ENCODE measurements around the gene ZSWIM9. TPM values are rescaled to one million over a fixed set of nuclear protein-coding genes. Genes with fewer than 3 reads are reported as not detected.

ZSWIM9 gene
- total RNA-seq, 1 experiment from 2014 or later, result 17.4 TPM

GRCh38 chr19:48181505-48181904 lies 11.0 kb downstream of the ZSWIM9 start:
- intact Hi-C loops (cut with micrococcal nuclease; ENCODE audit: unreplicated experiment), result no loop called here
- peaks cover 30% of the 10 kb centered on the region for H3K36me3 Mint-ChIP-seq (ENCODE audit: insufficient read depth, unreplicated experiment)
- no peak overlapping the region for H3K27ac Mint-ChIP-seq (ENCODE audit: unreplicated experiment)
- no peak overlapping the region for H3K4me3 Mint-ChIP-seq (ENCODE audit: low read depth, unreplicated experiment)
- TF ChIP-seq CTCF (IDR thresholded peaks at IDR 0.05; ENCODE audit: unreplicated experiment), result no peak
- CTCF ChIA-PET, result no interaction called here
- no peak for DNase-seq
- BruUV-seq (replicated peaks), result no TSS peak
- no peaks in the 10 kb centered on the region for H3K27me3 Mint-ChIP-seq (ENCODE audit: unreplicated experiment)
- H3K4me1 Mint-ChIP-seq (ENCODE audit: low read depth, unreplicated experiment), result no peaks in the 10 kb centered on the region
- H3K9me3 Mint-ChIP-seq (ENCODE audit: low read depth, unreplicated experiment), result no peaks in the 10 kb centered on the region

- DNase-seq, result no peak
- Mint-ChIP-seq H3K27ac (ENCODE audit: unreplicated experiment) (no peak overlapping the region), H3K27me3 (ENCODE audit: unreplicated experiment) (no peaks in the 10 kb centered on the region), H3K9me3 (ENCODE audit: low read depth, unreplicated experiment) (no peaks in the 10 kb centered on the region), H3K4me3 (ENCODE audit: low read depth, unreplicated experiment) (no peak overlapping the region), H3K4me1 (ENCODE audit: low read depth, unreplicated experiment) (no peaks in the 10 kb centered on the region), H3K36me3 (ENCODE audit: insufficient read depth, unreplicated experiment) (peaks cover 24% of the 10 kb centered on the region)
- intact Hi-C loops (cut with micrococcal nuclease; ENCODE audit: unreplicated experiment), result no loop called here
- no TSS peak for BruUV-seq (replicated peaks)
- CTCF ChIA-PET, result no interaction called here
- peak; percentile 41 for TF ChIP-seq CTCF (IDR thresholded peaks at IDR 0.05; ENCODE audit: unreplicated experiment)
Measured at GRCh38 chr19:48182434-48182833, 12.0 kb downstream of the ZSWIM9 start.

- H3K27me3 Mint-ChIP-seq (ENCODE audit: unreplicated experiment), result no peaks in the 10 kb centered on the region
- no peak for TF ChIP-seq CTCF (IDR thresholded peaks at IDR 0.05; ENCODE audit: unreplicated experiment)
- BruUV-seq (replicated peaks), result TSS peak; percentile 11
- no peak overlapping the region for H3K27ac Mint-ChIP-seq (ENCODE audit: unreplicated experiment)
- no peak overlapping the region for H3K4me3 Mint-ChIP-seq (ENCODE audit: low read depth, unreplicated experiment)
- H3K4me1 Mint-ChIP-seq (ENCODE audit: low read depth, unreplicated experiment), result no peaks in the 10 kb centered on the region
- no peak for DNase-seq
- no peaks in the 10 kb centered on the region for H3K9me3 Mint-ChIP-seq (ENCODE audit: low read depth, unreplicated experiment)
- H3K36me3 Mint-ChIP-seq (ENCODE audit: insufficient read depth, unreplicated experiment), result peaks cover 24% of the 10 kb centered on the region
- intact Hi-C loops (cut with micrococcal nuclease; ENCODE audit: unreplicated experiment), result no loop called here
- CTCF ChIA-PET, result no interaction called here
Measured at GRCh38 chr19:48183356-48183755, 12.9 kb downstream of the ZSWIM9 start.

GRCh38 chr19:48186015-48186414 lies 15.5 kb downstream of the ZSWIM9 start:
- intact Hi-C loops (cut with micrococcal nuclease; ENCODE audit: unreplicated experiment), result no loop called here
- DNase-seq, result no peak
- Mint-ChIP-seq H3K4me3 (ENCODE audit: low read depth, unreplicated experiment) (no peak overlapping the region), H3K27ac (ENCODE audit: unreplicated experiment) (no peak overlapping the region), H3K36me3 (ENCODE audit: insufficient read depth, unreplicated experiment) (peaks cover 19% of the 10 kb centered on the region), H3K9me3 (ENCODE audit: low read depth, unreplicated experiment) (no peaks in the 10 kb centered on the region), H3K27me3 (ENCODE audit: unreplicated experiment) (no peaks in the 10 kb centered on the region), H3K4me1 (ENCODE audit: low read depth, unreplicated experiment) (no peaks in the 10 kb centered on the region)
- CTCF ChIA-PET, result no interaction called here
- no peak for TF ChIP-seq CTCF (IDR thresholded peaks at IDR 0.05; ENCODE audit: unreplicated experiment)
- no TSS peak for BruUV-seq (replicated peaks)

Data from Calu3 (cell line).